Measurements from ENCODE around the gene IL25.

The IL25 gene

GRCh38 chr14:23401291-23401690, 28.7 kb downstream of the IL25 start:
- Histone ChIP-seq H3K9me2 (replicated peaks; ENCODE audit: insufficient read depth, low read length) (no peaks in the 10 kb centered on the region), H2AFZ (ENCODE audit: low read depth, low read length, severe bottlenecking) (no peak overlapping the region), H3F3A (ENCODE audit: insufficient read depth) (no peaks in the 10 kb centered on the region), H4K20me1 (ENCODE audit: low read depth, low read length) (no peaks in the 10 kb centered on the region), H3K79me2 (ENCODE audit: insufficient read depth, low read length) (no peaks in the 10 kb centered on the region), H3K36me3 (ENCODE audit: low read length) (no peaks in the 10 kb centered on the region), H3K27me3 (ENCODE audit: low read length) (no peaks in the 10 kb centered on the region), H3K4me3 (ENCODE audit: insufficient read depth, low read length, poor library complexity, severe bottlenecking) (no peak overlapping the region), H3K9me3 (ENCODE audit: insufficient read depth, low read length) (no peaks in the 10 kb centered on the region), H3K9ac (ENCODE audit: low read length) (no peak overlapping the region), H3K4me2 (ENCODE audit: low read depth, low read length, poor library complexity, severe bottlenecking) (no peak overlapping the region), H3K27ac (ENCODE audit: low read depth, low read length) (no peak overlapping the region)
- TF ChIP-seq EZH2phosphoT487 (conservative IDR thresholded peaks at IDR 0.05; ENCODE audit: low read length) (no peak), CTCF (IDR thresholded peaks at IDR 0.05; ENCODE audit: insufficient read depth, low read length, poor library complexity, severe bottlenecking) (no peak)

- H3K9ac ChIP-seq (ENCODE audit: low read length), result no peak overlapping the region
- no peak overlapping the region for H3K27ac ChIP-seq (ENCODE audit: low read depth, low read length)
- H3K9me2 ChIP-seq (replicated peaks; ENCODE audit: insufficient read depth, low read length), result no peaks in the 10 kb centered on the region
- no peak overlapping the region for H3K4me3 ChIP-seq (ENCODE audit: insufficient read depth, low read length, poor library complexity, severe bottlenecking)
- no peaks in the 10 kb centered on the region for H3F3A ChIP-seq (ENCODE audit: insufficient read depth)
- no peaks in the 10 kb centered on the region for H3K9me3 ChIP-seq (ENCODE audit: insufficient read depth, low read length)
- H3K4me2 ChIP-seq (ENCODE audit: low read depth, low read length, poor library complexity, severe bottlenecking), result no peak overlapping the region
- no peaks in the 10 kb centered on the region for H3K79me2 ChIP-seq (ENCODE audit: insufficient read depth, low read length)
- H3K27me3 ChIP-seq (ENCODE audit: low read length), result no peaks in the 10 kb centered on the region
- TF ChIP-seq CTCF (IDR thresholded peaks at IDR 0.05; ENCODE audit: insufficient read depth, low read length, poor library complexity, severe bottlenecking) (no peak), EZH2phosphoT487 (conservative IDR thresholded peaks at IDR 0.05; ENCODE audit: low read length) (no peak)
- no peaks in the 10 kb centered on the region for H4K20me1 ChIP-seq (ENCODE audit: low read depth, low read length)
- H3K36me3 ChIP-seq (ENCODE audit: low read length), result no peaks in the 10 kb centered on the region
- H2AFZ ChIP-seq (ENCODE audit: low read depth, low read length, severe bottlenecking), result no peak overlapping the region
These were observed 29.9 kb downstream of the IL25 start for GRCh38 chr14:23402296-23403138.

- Histone ChIP-seq H3K9ac (ENCODE audit: low read length) (no peak overlapping the region), H3K9me3 (ENCODE audit: insufficient read depth, low read length) (no peaks in the 10 kb centered on the region), H2AFZ (ENCODE audit: low read depth, low read length, severe bottlenecking) (no peak overlapping the region), H3K36me3 (ENCODE audit: low read length) (no peaks in the 10 kb centered on the region), H3F3A (ENCODE audit: insufficient read depth) (no peaks in the 10 kb centered on the region), H4K20me1 (ENCODE audit: low read depth, low read length) (no peaks in the 10 kb centered on the region), H3K79me2 (ENCODE audit: insufficient read depth, low read length) (no peaks in the 10 kb centered on the region), H3K4me3 (ENCODE audit: insufficient read depth, low read length, poor library complexity, severe bottlenecking) (no peak overlapping the region), H3K4me2 (ENCODE audit: low read depth, low read length, poor library complexity, severe bottlenecking) (no peak overlapping the region), H3K9me2 (replicated peaks; ENCODE audit: insufficient read depth, low read length) (no peaks in the 10 kb centered on the region), H3K27me3 (ENCODE audit: low read length) (no peaks in the 10 kb centered on the region), H3K27ac (ENCODE audit: low read depth, low read length) (no peak overlapping the region)
- no peak for TF ChIP-seq EZH2phosphoT487 (conservative IDR thresholded peaks at IDR 0.05; ENCODE audit: low read length)
- TF ChIP-seq CTCF (IDR thresholded peaks at IDR 0.05; ENCODE audit: insufficient read depth, low read length, poor library complexity, severe bottlenecking), result no peak
These were observed 30.5 kb downstream of the IL25 start for GRCh38 chr14:23403139-23403438.
